H9 (cell line): ENCODE data around the gene PIAS1. TPM values are rescaled to one million over a fixed set of nuclear protein-coding genes. Genes with fewer than 3 reads are reported as not detected.

Experiments used
- DNase-seq: peaks from one replicate; pipeline ENCODE4 v3.0.0-alpha.2; 2017
- H2AFZ ChIP-seq: one replicate; pipeline ENCODE4 v1.6.1; 2013; ENCODE audit warnings: mild to moderate bottlenecking, low read length, control low read depth, moderate library complexity
- H2AK5ac ChIP-seq: 2 replicates; pipeline ENCODE4 v1.6.1; 2013; ENCODE audit warnings: low read length, control low read depth, mixed read lengths; ENCODE audit not compliant: insufficient read length
- H2BK120ac ChIP-seq: one replicate; pipeline ENCODE4 v1.6.1; 2013; ENCODE audit warnings: low read depth, mild to moderate bottlenecking, low read length, control low read depth, inconsistent platforms; ENCODE audit not compliant: poor library complexity, severe bottlenecking
- H2BK12ac ChIP-seq: 2 replicates; pipeline ENCODE4 v1.6.1; 2013; ENCODE audit warnings: low read length, control low read depth, mixed read lengths, low read depth; ENCODE audit not compliant: insufficient read length
- H2BK15ac ChIP-seq: 2 replicates; pipeline ENCODE4 v1.6.1; 2013; ENCODE audit warnings: low read depth, low read length, control low read depth
- H2BK20ac ChIP-seq: one replicate; pipeline ENCODE4 v1.6.1; 2013; ENCODE audit warnings: low read depth, mild to moderate bottlenecking, low read length, control low read depth, inconsistent platforms; ENCODE audit not compliant: poor library complexity, severe bottlenecking
- H2BK5ac ChIP-seq: 2 replicates; pipeline ENCODE4 v1.6.1; 2013; ENCODE audit warnings: low read length, control low read depth, mixed read lengths; ENCODE audit not compliant: insufficient read length
- H3K14ac ChIP-seq: 2 replicates; pipeline ENCODE4 v1.6.1; 2013; ENCODE audit warnings: low read length, control low read depth; ENCODE audit not compliant: insufficient read depth
- H3K18ac ChIP-seq: 2 replicates; pipeline ENCODE4 v1.6.1; 2013; ENCODE audit warnings: low read depth, mild to moderate bottlenecking, mixed read lengths, low read length, control low read depth; ENCODE audit not compliant: insufficient read length
- H3K23ac ChIP-seq: 2 replicates; pipeline ENCODE4 v1.6.1; 2013; ENCODE audit warnings: low read length, control low read depth, mixed read lengths, low read depth; ENCODE audit not compliant: insufficient read length
- H3K23me2 ChIP-seq: 2 replicates; pipeline ENCODE4 v1.6.1; 2013; ENCODE audit warnings: low read depth, mild to moderate bottlenecking, mixed read lengths, low read length, control low read depth; ENCODE audit not compliant: insufficient read length, poor library complexity, severe bottlenecking
- H3K27ac ChIP-seq: 2 replicates; pipeline ENCODE4 v1.5.1; 2013; ENCODE audit warnings: low read length, control low read depth, mixed read lengths, low read depth; ENCODE audit not compliant: insufficient read length
- H3K27me3 ChIP-seq: 2 replicates; pipeline ENCODE4 v1.6.1; 2013; ENCODE audit warnings: low read length, control low read depth, inconsistent platforms; ENCODE audit not compliant: insufficient read depth
- H3K4ac ChIP-seq: 2 replicates; pipeline ENCODE4 v1.6.1; 2013; ENCODE audit warnings: low read depth, mild to moderate bottlenecking, control low read depth, inconsistent platforms, low read length, moderate library complexity
- H3K4me1 ChIP-seq: 2 replicates; pipeline ENCODE4 v1.6.1; 2013; ENCODE audit warnings: low read length, control low read depth, inconsistent platforms; ENCODE audit not compliant: insufficient read depth
- H3K4me2 ChIP-seq: 2 replicates; pipeline ENCODE4 v1.6.1; 2013; ENCODE audit warnings: low read length, control low read depth, mixed read lengths; ENCODE audit not compliant: insufficient read length, insufficient read depth
- H3K56ac ChIP-seq: 2 replicates; pipeline ENCODE4 v1.6.1; 2013; ENCODE audit warnings: low read depth, mild to moderate bottlenecking, mixed read lengths, low read length, control low read depth; ENCODE audit not compliant: insufficient read length
- H3K79me1 ChIP-seq: 2 replicates; pipeline ENCODE4 v1.6.1; 2013; ENCODE audit warnings: low read depth, mild to moderate bottlenecking, moderate library complexity, low read length, control low read depth, inconsistent platforms; ENCODE audit not compliant: insufficient read depth, poor library complexity, severe bottlenecking
- H3K79me2 ChIP-seq: 2 replicates; pipeline ENCODE4 v1.6.1; 2013; ENCODE audit warnings: low read length, control low read depth, inconsistent platforms; ENCODE audit not compliant: insufficient read depth
- H3K9ac ChIP-seq: 2 replicates; pipeline ENCODE4 v1.6.1; 2013; ENCODE audit warnings: low read length, control low read depth, mixed read lengths; ENCODE audit not compliant: insufficient read length; ENCODE audit errors: extremely low read depth
- H3K9me3 ChIP-seq: one replicate; pipeline ENCODE4 v1.6.1; 2013; ENCODE audit warnings: low read depth, low read length, inconsistent platforms; ENCODE audit not compliant: control insufficient read depth
- H3T11ph ChIP-seq: one replicate; pipeline ENCODE4 v1.6.1; 2013; ENCODE audit warnings: mild to moderate bottlenecking, low read length, control low read depth, inconsistent platforms
- H4K20me1 ChIP-seq: one replicate; pipeline ENCODE4 v1.6.1; 2013; ENCODE audit not compliant: control insufficient read depth, insufficient read length, insufficient read depth
- H4K5ac ChIP-seq: 2 replicates; pipeline ENCODE4 v1.6.1; 2013; ENCODE audit warnings: low read depth, mild to moderate bottlenecking, mixed read lengths, low read length, control low read depth; ENCODE audit not compliant: insufficient read length
- H4K8ac ChIP-seq: replicated peaks from 2 replicates; pipeline ENCODE4 v1.6.1; 2013; ENCODE audit warnings: low read length, control low read depth, mixed read lengths, low read depth; ENCODE audit not compliant: insufficient read length
- H4K91ac ChIP-seq: 2 replicates; pipeline ENCODE4 v1.6.1; 2013; ENCODE audit warnings: low read depth, mild to moderate bottlenecking, moderate library complexity, mixed read lengths, low read length, control low read depth; ENCODE audit not compliant: insufficient read length
- H3K27ac Mint-ChIP-seq, 3 experiments: 2 replicates in 2 of 3; 3 replicates in 1 of 3; pipeline ENCODE4 v1.8.0; 2020 to 2021; ENCODE audit warnings: mixed read lengths in 3 of 3, mild to moderate bottlenecking in 1 of 3, moderate library complexity in 1 of 3
- H3K27me3 Mint-ChIP-seq: 2 replicates; pipeline ENCODE4 v1.8.0; 2021; ENCODE audit warnings: low read depth, mild to moderate bottlenecking, moderate library complexity, mixed read lengths
- H3K36me3 Mint-ChIP-seq, 3 experiments: 2 replicates in 2 of 3; 3 replicates in 1 of 3; pipeline ENCODE4 v1.8.0; 2020 to 2021; ENCODE audit warnings: low read depth in 3 of 3, mixed read lengths in 3 of 3; ENCODE audit not compliant: insufficient read depth in 1 of 3
- H3K4me1 Mint-ChIP-seq, 2 experiments: 2 replicates each; pipeline ENCODE4 v1.8.0; 2020; ENCODE audit warnings: mixed read lengths in 2 of 2
- H3K4me3 Mint-ChIP-seq, 2 experiments: 2 replicates in 1 of 2; 3 replicates in 1 of 2; pipeline ENCODE4 v1.8.0; 2020 to 2021; ENCODE audit warnings: mild to moderate bottlenecking in 2 of 2, mixed read lengths in 2 of 2, moderate library complexity in 1 of 2
- H3K9me3 Mint-ChIP-seq, 2 experiments: 2 replicates in 1 of 2; 3 replicates in 1 of 2; pipeline ENCODE4 v1.8.0; 2020; ENCODE audit warnings: mild to moderate bottlenecking in 2 of 2, mixed read lengths in 2 of 2, moderate library complexity in 1 of 2
- CTCF ChIP-seq: fragments of 200-600 bp; sonication (generic); conservative IDR thresholded peaks from 3 replicates; pipeline ENCODE4 v1.8.0; 2021; ENCODE audit warnings: antibody characterized with exemption, mild to moderate bottlenecking
- total RNA-seq: library from RNA; stranded (reverse); gene quantifications from 2 replicates; pipeline ENCODE4 v1.2.1, GENCODE V29; 2021

PIAS1 gene
- total RNA-seq, 1 experiment from 2014 or later = 31.1 TPM

- H3K14ac ChIP-seq = no peak overlapping the region
- H4K20me1 ChIP-seq = no peaks in the 10 kb centered on the region
- H3K9me3 ChIP-seq = no peaks in the 10 kb centered on the region
- Mint-ChIP-seq H3K27me3 (no peaks in the 10 kb centered on the region), H3K27ac (peak overlapping the region in 1 of 3 experiments; percentile 6; a peak in 1 of 7 replicates), H3K4me1 (no peaks in the 10 kb centered on the region), H3K9me3 (no peaks in the 10 kb centered on the region), H3K4me3 (no peak overlapping the region), H3K36me3 (peaks cover 7 to 42% (median 39%) of the 10 kb centered on the region in 3 experiments; a peak in 6 of 7 replicates)
- H4K5ac ChIP-seq = no peak overlapping the region
- no peak overlapping the region for H2BK20ac ChIP-seq
- no peak overlapping the region for H3K4me2 ChIP-seq
- H3K18ac ChIP-seq = no peak overlapping the region
- no peak for DNase-seq
- no peak overlapping the region for H2BK120ac ChIP-seq
- no peaks in the 10 kb centered on the region for H3K4me1 ChIP-seq
- H3K23me2 ChIP-seq = no peaks in the 10 kb centered on the region
- no peak overlapping the region for H2AFZ ChIP-seq
- H3K79me2 ChIP-seq = 0 out of 2 replicates have a peak, but pooled peaks cover under 1% of the 10 kb centered on the region
- H4K8ac ChIP-seq = no peak overlapping the region
- no peak overlapping the region for H3K23ac ChIP-seq
- no peak overlapping the region for H3K9ac ChIP-seq
- no peaks in the 10 kb centered on the region for H3K27me3 ChIP-seq
- no peak overlapping the region for H2AK5ac ChIP-seq
- H3T11ph ChIP-seq = no peak overlapping the region
- no peak overlapping the region for H4K91ac ChIP-seq
- H2BK12ac ChIP-seq = no peak overlapping the region
- H2BK15ac ChIP-seq = no peak overlapping the region
- no peak overlapping the region for H3K4ac ChIP-seq
- no peak overlapping the region for H3K56ac ChIP-seq
- H2BK5ac ChIP-seq = no peak overlapping the region
- no peaks in the 10 kb centered on the region for H3K79me1 ChIP-seq
- H3K27ac ChIP-seq = no peak overlapping the region
- no peak for TF ChIP-seq CTCF
Observed at GRCh38 chr15:68177742-68178141, 123.6 kb downstream of the PIAS1 start.
